ENCODE results near the gene OLFML2A. TPM values are rescaled to one million over a fixed set of nuclear protein-coding genes. Genes with fewer than 3 reads are reported as not detected.
"Not testable (repeated sequence)": the region's sequence is repeated elsewhere in the genome, so short reads cannot be mapped to it uniquely, and the experiment has no call there.

The OLFML2A gene
- polyA plus RNA-seq, 3 donors, result 18.3 to 25.7 (median 20.6) TPM

- peak; percentile 91 to 96 (median 93) for DNase-seq (ENCODE audit: extremely low read depth in 1 of 11, low read depth in 9 of 11, low spot score in 4 of 11)
Measured at GRCh38 chr9:124771021-124771866, 5.7 kb upstream of the OLFML2A start, which contains the start of gene NR6A1. Gene NR6A1 (minus strand): TSS chr9:124771311.

DNA sequence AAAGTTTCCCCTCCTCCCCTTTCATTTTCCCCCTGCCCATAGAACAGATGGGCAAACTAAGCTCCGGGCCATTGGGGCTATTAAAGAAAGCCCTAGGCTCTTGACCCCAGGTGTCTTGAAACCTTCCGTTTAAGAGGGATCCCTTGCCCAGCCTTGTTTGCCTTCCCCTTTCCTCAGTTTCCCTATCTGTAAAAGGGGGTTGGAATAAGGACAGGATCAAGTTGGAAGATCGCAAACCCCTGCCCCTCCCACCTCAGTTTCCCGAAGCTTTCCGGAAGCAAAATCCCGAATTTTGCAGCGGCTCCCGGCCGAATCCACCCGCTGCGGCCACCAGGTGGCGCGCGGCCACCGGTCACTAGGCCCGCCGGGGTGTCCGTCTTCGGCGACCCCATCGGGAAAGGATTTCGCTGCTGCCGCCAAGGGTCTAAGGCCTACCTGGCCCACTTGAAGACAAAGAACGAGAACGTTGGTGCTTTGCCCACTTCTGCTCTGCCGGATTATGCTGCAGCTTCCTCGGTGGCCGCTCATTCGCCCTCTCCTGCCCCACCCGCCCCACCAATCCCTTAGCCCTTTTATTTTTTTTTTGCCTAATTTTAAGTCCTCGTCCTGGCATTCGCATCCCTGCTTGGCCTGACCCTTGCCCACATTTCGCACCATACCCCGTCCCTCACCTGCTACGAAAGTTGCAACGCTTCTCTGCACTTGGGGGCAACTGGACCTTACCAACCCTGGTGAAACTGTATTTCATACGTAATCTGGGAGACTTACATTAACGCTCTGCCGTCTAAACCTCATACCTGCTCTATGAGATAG is 4.9 kb upstream of the OLFML2A start:
- DNase-seq (ENCODE audit: extremely low read depth in 1 of 11, low read depth in 9 of 11, low spot score in 4 of 11), result peak in 5 of 11 donors; percentile 61 to 72 (median 63)

GRCh38 chr9:124772877-124773276 is 4.1 kb upstream of the OLFML2A start:
- not testable (repeated sequence) for DNase-seq (ENCODE audit: extremely low read depth in 1 of 11, low read depth in 9 of 11, low spot score in 4 of 11)

- DNase-seq (ENCODE audit: extremely low read depth in 1 of 11, low read depth in 9 of 11, low spot score in 4 of 11), result no peak
Measured at GRCh38 chr9:124773473-124774128, 3.3 kb upstream of the OLFML2A start.

DNA sequence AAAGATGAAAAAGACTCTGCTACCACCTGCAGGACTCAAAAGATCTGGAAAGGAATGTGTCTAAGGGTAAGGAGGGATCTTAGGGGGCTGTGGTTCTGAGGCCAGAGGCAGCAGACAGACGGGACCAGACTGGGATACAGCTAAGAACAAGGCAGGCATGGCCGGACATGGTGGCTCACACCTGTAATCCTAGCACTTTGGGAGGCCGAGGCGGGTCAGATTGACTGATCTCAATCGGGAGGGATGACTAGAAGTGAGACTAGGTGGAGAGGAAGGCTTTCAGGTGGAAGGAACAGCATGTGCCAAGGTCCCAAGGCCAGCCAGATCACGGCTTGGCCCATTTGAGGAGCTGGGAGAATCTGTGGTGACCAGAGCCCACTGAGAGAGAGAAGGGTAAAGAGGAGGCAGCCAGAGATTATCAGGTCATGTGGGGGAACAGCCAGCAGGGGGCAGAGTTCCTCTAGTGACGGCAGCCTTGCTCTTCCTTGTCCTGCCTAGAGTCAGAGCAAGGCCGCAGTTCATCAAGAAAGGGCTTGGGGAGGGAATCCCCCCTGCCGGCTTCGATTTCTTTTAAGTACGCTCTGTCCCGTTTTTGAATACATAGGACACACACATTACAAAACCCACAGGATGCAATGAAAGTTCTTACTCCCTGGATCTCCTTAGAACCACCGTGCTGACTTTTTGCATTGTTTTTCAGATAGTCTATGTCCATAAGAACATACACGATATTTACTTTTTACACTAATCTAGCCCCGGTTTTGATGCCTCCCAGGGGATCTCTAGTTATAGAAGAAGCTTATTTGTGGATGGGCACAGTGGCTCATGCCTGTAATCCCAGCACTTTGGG is 2.6 kb upstream of the OLFML2A start:
- DNase-seq (ENCODE audit: extremely low read depth in 1 of 11, low read depth in 9 of 11, low spot score in 4 of 11), result peak in 6 of 11 donors; percentile 69 to 80 (median 74)

- DNase-seq (ENCODE audit: extremely low read depth in 1 of 11, low read depth in 9 of 11, low spot score in 4 of 11), result no peak
Measured at GRCh38 chr9:124776618-124776953, 347 bp upstream of the OLFML2A start.

GRCh38 chr9:124778575-124779367 is 1.8 kb downstream of the OLFML2A start:
- DNase-seq (ENCODE audit: extremely low read depth in 1 of 11, low read depth in 9 of 11, low spot score in 4 of 11), result no peak

- DNase-seq (ENCODE audit: extremely low read depth in 1 of 11, low read depth in 9 of 11, low spot score in 4 of 11), result peak in 4 of 11 donors; percentile 65 to 81 (median 76)
Measured at GRCh38 chr9:124779368-124780059, 2.6 kb downstream of the OLFML2A start.

DNA sequence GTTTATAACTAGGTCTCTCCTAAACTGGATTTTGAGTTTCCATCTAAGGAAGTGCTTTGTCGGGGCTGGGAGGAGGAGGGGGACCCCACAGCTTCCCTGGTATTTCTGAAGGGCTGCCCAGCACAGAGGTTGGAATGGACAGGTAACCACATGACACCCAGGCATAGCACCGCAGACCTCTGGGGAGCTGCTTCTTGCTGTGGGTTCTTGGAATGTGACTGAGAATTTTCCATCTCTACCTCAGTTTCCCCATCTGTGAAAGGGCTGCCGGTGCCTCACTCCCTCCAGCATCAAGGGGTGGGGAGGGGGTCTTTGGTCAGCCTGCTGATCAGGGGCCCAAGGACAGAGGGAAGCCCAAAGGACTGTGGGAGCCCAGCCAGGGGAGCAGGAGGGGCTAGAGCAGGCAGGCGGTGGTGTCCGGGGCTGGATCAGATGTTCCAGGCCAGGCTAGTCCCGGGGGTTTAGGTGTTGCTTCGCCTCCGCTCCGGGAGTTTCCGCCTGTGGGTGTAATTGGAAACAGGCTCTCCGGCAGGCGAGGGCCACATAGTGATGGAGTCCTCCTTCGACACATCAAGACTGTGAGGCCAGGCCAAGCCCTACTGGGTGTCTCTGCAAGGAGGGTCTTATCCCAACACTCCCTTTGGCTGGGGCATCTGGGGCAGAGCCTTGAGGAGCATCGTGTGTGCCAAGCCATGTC is 3.3 kb downstream of the OLFML2A start:
- DNase-seq (ENCODE audit: extremely low read depth in 1 of 11, low read depth in 9 of 11, low spot score in 4 of 11), result no peak

GRCh38 chr9:124780757-124781151 is 3.8 kb downstream of the OLFML2A start:
- DNase-seq (ENCODE audit: extremely low read depth in 1 of 11, low read depth in 9 of 11, low spot score in 4 of 11), result no peak

DNA sequence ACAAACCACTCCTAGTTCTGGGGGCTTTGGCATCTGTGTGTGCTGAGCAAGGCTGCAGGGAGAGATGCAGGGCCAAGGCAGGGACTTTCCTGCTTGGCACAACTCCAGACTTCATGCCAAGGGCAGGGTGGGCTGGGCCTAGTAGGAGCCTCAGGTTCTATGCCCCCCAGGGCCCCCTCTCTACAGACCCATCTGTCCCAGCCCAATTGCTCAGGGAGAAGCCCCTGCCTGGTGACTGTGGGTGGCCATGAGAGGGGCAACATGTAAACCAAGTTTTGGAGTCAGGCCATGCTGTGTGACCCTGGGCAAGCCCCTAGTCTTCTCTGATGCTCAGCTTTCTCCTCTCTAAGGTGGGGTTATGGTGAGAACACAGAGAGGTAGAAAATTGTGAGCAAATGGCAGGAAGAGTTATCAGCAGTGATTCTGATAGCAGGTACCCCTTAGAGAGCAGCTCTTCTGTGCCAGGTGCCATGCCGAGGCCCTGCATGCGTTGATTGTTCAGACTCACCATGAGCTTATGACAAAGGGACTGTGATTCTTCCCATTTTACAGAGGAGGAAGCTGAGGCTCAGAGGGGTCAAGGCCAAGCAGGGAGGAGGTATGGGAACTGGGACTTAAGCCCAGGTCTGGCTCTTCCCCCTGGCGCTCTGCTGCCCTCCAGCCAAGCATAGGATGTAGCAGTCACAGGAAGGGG is 5.2 kb downstream of the OLFML2A start:
- no peak for DNase-seq (ENCODE audit: extremely low read depth in 1 of 11, low read depth in 9 of 11, low spot score in 4 of 11)

- no peak for DNase-seq (ENCODE audit: extremely low read depth in 1 of 11, low read depth in 9 of 11, low spot score in 4 of 11)
Measured at GRCh38 chr9:124782661-124783574, 6.0 kb downstream of the OLFML2A start.

GRCh38 chr9:124783830-124784229 is 6.9 kb downstream of the OLFML2A start:
- no peak for DNase-seq (ENCODE audit: extremely low read depth in 1 of 11, low read depth in 9 of 11, low spot score in 4 of 11)

GRCh38 chr9:124784509-124784908 is 7.6 kb downstream of the OLFML2A start:
- no peak for DNase-seq (ENCODE audit: extremely low read depth in 1 of 11, low read depth in 9 of 11, low spot score in 4 of 11)

DNA sequence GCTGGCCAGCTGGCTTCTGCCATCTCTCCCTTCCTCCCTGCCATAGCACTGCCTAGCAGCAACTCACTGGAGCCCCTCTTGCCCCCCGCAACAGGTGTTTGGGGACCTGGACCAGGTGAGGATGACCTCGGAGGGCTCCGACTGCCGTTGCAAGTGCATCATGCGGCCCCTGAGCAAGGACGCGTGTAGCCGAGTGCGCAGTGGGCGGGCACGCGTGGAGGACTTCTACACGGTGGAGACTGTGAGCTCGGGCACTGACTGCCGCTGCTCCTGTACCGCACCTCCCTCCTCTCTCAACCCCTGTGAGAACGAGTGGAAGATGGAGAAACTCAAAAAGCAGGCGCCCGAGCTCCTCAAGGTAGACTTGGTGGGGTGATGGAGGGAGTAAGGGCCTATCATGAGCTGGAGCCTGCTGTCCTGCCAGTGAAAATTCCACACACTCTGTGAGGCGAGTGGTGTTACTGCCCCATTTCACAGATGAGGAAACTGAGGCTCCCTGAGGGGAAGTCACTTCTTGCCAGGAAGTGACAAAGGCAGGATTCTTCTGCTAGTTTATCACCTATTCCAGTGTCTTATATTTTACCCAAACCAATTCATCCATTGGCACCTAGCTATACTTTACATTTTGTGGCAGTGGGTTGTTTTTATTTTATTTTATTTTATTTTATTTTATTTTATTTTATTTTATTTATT is 10.1 kb downstream of the OLFML2A start:
- DNase-seq (ENCODE audit: extremely low read depth in 1 of 11, low read depth in 9 of 11, low spot score in 4 of 11), result no peak
